NCI-H2196 (cell line): ENCODE measurements around the gene OR4P4.

Experiments
- DNase-seq: peaks from one replicate; lab custom pipeline; 2025; ENCODE audit not compliant: unreplicated experiment; lab: John Stamatoyannopoulos, UW

Gene OR4P4

GRCh38 chr11:55634813-55635212, at the start of gene OR4P4:
Gene OR4P4, plus strand, starts transcription at chr11:55635113.
- no peak for DNase-seq

- DNase-seq, result no peak
These were observed 27.4 kb upstream of the OR4P4 start, which contains the start of gene OR4C11 for GRCh38 chr11:55607545-55607944. Gene OR4C11, minus strand, starts transcription at chr11:55607645. Its CDS starts 3,272 bp downstream, at chr11:55604373.

GRCh38 chr11:55624531-55624930, 10.4 kb upstream of the OR4P4 start:
- no peak for DNase-seq

- no peak for DNase-seq
These were observed 13.1 kb downstream of the OR4P4 start, which contains the start of gene OR4S2 for GRCh38 chr11:55648027-55648426. Gene OR4S2, plus strand, starts transcription at chr11:55648327. Its CDS starts 2,577 bp downstream, at chr11:55650904.

GRCh38 chr11:55652560-55652959, 17.6 kb downstream of the OR4P4 start:
- DNase-seq, result no peak

GRCh38 chr11:55655096-55655495, 20.2 kb downstream of the OR4P4 start:
- DNase-seq, result no peak

- no peak for DNase-seq
These were observed 23.2 kb downstream of the OR4P4 start for GRCh38 chr11:55658031-55658573.

GRCh38 chr11:55658608-55659007, 23.7 kb downstream of the OR4P4 start:
- no peak for DNase-seq

- DNase-seq, result no peak
These were observed 27.0 kb downstream of the OR4P4 start, which contains the start of gene OR4C6 for GRCh38 chr11:55661901-55662300. Gene OR4C6, plus strand, starts transcription at chr11:55662201. Its CDS starts 2,966 bp downstream, at chr11:55665167.

- no peak for DNase-seq
These were observed 34.5 kb downstream of the OR4P4 start for GRCh38 chr11:55669376-55669775.

GRCh38 chr11:55673860-55674259, 38.9 kb downstream of the OR4P4 start:
- no peak for DNase-seq
